ENCODE measurements around the gene CSDE1. TPM values are rescaled to one million over a fixed set of nuclear protein-coding genes. Genes with fewer than 3 reads are reported as not detected.
"Not testable (repeated sequence)": the region's sequence is repeated elsewhere in the genome, so short reads cannot be mapped to it uniquely, and the experiment has no call there.

Gene CSDE1
- total and polyA plus RNA-seq, 2 donors (not counting 1 experiment from before 2014, with no cell fraction given): 374 to 1,392 TPM

DNA sequence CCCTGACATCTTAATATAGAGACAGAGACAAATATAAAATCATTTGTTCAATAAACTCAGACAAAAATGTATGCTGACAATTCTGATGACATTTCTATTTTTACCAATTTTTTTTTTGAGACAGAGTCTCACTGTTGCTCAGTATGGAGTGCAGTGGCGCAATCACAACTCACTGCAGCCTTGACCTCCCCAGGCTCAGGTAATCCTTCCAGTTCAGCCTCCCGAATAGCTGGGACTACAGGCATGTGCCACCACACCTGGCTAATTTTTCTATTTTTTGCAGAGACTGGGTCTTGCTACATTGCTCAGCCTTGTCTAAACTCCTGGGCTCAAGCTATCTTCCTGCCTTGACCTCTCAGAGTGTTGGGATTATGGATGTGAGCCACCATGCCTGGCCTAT is 36.3 kb upstream of the CSDE1 start:
- no peaks in the 10 kb centered on the region for H3K36me3 ChIP-seq (ENCODE audit: control insufficient read depth, insufficient read depth, low read length)
- no peak for TF ChIP-seq EZH2 (IDR thresholded peaks at IDR 0.05; ENCODE audit: low read length, missing control alignments)
- TF ChIP-seq, protein P1, sequence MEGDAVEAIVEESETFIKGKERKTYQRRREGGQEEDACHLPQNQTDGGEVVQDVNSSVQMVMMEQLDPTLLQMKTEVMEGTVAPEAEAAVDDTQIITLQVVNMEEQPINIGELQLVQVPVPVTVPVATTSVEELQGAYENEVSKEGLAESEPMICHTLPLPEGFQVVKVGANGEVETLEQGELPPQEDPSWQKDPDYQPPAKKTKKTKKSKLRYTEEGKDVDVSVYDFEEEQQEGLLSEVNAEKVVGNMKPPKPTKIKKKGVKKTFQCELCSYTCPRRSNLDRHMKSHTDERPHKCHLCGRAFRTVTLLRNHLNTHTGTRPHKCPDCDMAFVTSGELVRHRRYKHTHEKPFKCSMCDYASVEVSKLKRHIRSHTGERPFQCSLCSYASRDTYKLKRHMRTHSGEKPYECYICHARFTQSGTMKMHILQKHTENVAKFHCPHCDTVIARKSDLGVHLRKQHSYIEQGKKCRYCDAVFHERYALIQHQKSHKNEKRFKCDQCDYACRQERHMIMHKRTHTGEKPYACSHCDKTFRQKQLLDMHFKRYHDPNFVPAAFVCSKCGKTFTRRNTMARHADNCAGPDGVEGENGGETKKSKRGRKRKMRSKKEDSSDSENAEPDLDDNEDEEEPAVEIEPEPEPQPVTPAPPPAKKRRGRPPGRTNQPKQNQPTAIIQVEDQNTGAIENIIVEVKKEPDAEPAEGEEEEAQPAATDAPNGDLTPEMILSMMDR (conservative IDR thresholded peaks at IDR 0.05 in 1 of 2, IDR thresholded peaks at IDR 0.05 in 1 of 2; ENCODE audit: low read depth in 1 of 2, low read length in 2 of 2): no peak
- H3K4me1 ChIP-seq (ENCODE audit: control insufficient read depth, extremely low read depth, insufficient read depth, low read length): no peaks in the 10 kb centered on the region
- no peak overlapping the region for H3K9ac ChIP-seq (ENCODE audit: insufficient read depth, low read length)
- H4K20me1 ChIP-seq (ENCODE audit: control insufficient read depth, extremely low read depth, insufficient read depth, low read length): no peaks in the 10 kb centered on the region
- H3K4me3 ChIP-seq (replicated peaks in 1 of 4; ENCODE audit: control extremely low read depth in 1 of 4, insufficient read depth in 1 of 4, low read depth in 3 of 4, low read length in 4 of 4): no peak overlapping the region
- no peak for DNase-seq (ENCODE audit: low read depth in 2 of 2)
- H3K27me3 ChIP-seq (ENCODE audit: control insufficient read depth, insufficient read depth, low read length): peaks cover 4% of the 10 kb centered on the region
- no peaks in the 10 kb centered on the region for H3K79me2 ChIP-seq (ENCODE audit: control insufficient read depth, insufficient read depth, low read length)
- no peak overlapping the region for H3K4me2 ChIP-seq (ENCODE audit: extremely low read depth, insufficient read depth, low read length)
- no peaks in the 10 kb centered on the region for H3K9me3 ChIP-seq (ENCODE audit: control insufficient read depth, insufficient read depth, low read depth, low read length)
- H2AFZ ChIP-seq (ENCODE audit: low read length): no peak overlapping the region
- no peak overlapping the region for H3K27ac ChIP-seq (ENCODE audit: insufficient read depth, low read length)

DNA sequence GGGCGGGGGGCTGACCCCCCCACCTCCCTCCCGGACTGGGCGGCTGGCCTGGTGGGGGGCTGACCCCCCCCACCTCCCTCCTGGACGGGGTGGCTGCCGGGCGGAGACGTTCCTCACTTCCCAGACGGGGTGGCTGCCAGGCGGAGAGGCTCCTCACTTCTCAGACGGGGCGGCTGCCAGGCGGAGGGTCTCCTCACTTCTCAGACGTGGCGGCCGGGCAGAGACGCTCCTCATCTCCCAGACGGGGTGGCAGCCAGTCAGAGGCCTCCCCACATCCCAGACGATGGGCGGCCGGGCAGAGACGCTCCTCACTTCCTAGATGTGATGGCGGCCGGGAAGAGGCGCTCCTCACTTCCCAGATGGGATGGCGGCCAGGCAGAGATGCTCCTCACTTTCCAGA is 32.8 kb upstream of the CSDE1 start:
- not testable (repeated sequence) for H2AFZ ChIP-seq (ENCODE audit: low read length); H3K27me3 ChIP-seq (ENCODE audit: control insufficient read depth, insufficient read depth, low read length); DNase-seq (ENCODE audit: low read depth in 2 of 2); H3K27ac ChIP-seq (ENCODE audit: insufficient read depth, low read length); H3K4me2 ChIP-seq (ENCODE audit: extremely low read depth, insufficient read depth, low read length); H3K9ac ChIP-seq (ENCODE audit: insufficient read depth, low read length); H3K9me3 ChIP-seq (ENCODE audit: control insufficient read depth, insufficient read depth, low read depth, low read length); H4K20me1 ChIP-seq (ENCODE audit: control insufficient read depth, extremely low read depth, insufficient read depth, low read length); H3K79me2 ChIP-seq (ENCODE audit: control insufficient read depth, insufficient read depth, low read length); H3K4me3 ChIP-seq (replicated peaks in 1 of 4; ENCODE audit: control extremely low read depth in 1 of 4, insufficient read depth in 1 of 4, low read depth in 3 of 4, low read length in 4 of 4); H3K36me3 ChIP-seq (ENCODE audit: control insufficient read depth, insufficient read depth, low read length); H3K4me1 ChIP-seq (ENCODE audit: control insufficient read depth, extremely low read depth, insufficient read depth, low read length)

DNA sequence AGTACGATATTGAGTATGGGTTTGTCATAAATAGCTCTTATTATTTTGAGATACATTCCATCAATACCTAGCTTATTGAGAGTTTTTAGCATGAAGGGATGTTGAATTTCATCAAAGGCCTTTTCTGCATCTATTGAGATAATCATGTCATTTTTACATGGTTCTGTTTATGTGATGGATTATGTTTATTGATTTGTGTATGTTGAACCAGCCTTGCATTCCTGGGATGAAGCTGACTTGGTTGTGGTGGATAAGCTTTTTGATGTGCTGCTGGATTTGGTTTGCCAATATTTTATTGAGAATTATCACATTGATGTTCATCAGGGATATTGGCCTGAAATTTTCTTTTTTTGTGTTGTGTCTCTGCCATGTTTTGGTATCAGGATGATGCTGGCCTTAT is 28.7 kb upstream of the CSDE1 start:
- DNase-seq (ENCODE audit: low read depth in 2 of 2); H3K4me2 ChIP-seq (ENCODE audit: extremely low read depth, insufficient read depth, low read length); H3K36me3 ChIP-seq (ENCODE audit: control insufficient read depth, insufficient read depth, low read length); H3K27me3 ChIP-seq (ENCODE audit: control insufficient read depth, insufficient read depth, low read length); H4K20me1 ChIP-seq (ENCODE audit: control insufficient read depth, extremely low read depth, insufficient read depth, low read length); H3K9me3 ChIP-seq (ENCODE audit: control insufficient read depth, insufficient read depth, low read depth, low read length); H3K27ac ChIP-seq (ENCODE audit: insufficient read depth, low read length); H3K9ac ChIP-seq (ENCODE audit: insufficient read depth, low read length); H3K4me3 ChIP-seq (replicated peaks in 1 of 4; ENCODE audit: control extremely low read depth in 1 of 4, insufficient read depth in 1 of 4, low read depth in 3 of 4, low read length in 4 of 4); H2AFZ ChIP-seq (ENCODE audit: low read length); H3K4me1 ChIP-seq (ENCODE audit: control insufficient read depth, extremely low read depth, insufficient read depth, low read length); H3K79me2 ChIP-seq (ENCODE audit: control insufficient read depth, insufficient read depth, low read length): not testable (repeated sequence)

DNA sequence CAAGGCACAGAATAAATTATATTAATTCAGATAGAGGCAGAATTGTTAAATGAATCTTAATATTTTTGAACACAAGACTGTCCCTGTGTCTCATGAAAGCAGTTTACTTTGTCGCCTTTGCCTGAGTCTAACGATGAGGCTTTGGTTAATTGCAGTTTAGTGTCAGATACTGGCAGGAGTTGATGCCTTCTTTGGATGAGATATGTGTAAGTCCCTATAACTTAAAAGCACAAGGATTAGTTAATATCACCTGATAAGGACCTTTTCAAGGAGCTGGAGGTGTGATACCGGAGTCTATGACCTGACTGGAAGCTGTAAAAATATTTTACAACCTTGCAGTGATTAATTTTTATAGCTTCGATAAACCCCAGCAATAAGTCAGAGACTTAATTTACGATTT is 24.7 kb upstream of the CSDE1 start:
- Histone ChIP-seq H4K20me1 (ENCODE audit: control insufficient read depth, extremely low read depth, insufficient read depth, low read length) (no peaks in the 10 kb centered on the region), H3K27me3 (ENCODE audit: control insufficient read depth, insufficient read depth, low read length) (peaks cover 3% of the 10 kb centered on the region), H2AFZ (ENCODE audit: low read length) (no peak overlapping the region), H3K79me2 (ENCODE audit: control insufficient read depth, insufficient read depth, low read length) (peaks cover 13% of the 10 kb centered on the region), H3K9ac (ENCODE audit: insufficient read depth, low read length) (no peak overlapping the region), H3K4me1 (ENCODE audit: control insufficient read depth, extremely low read depth, insufficient read depth, low read length) (peaks cover 2% of the 10 kb centered on the region), H3K4me3 (replicated peaks in 1 of 4; ENCODE audit: control extremely low read depth in 1 of 4, insufficient read depth in 1 of 4, low read depth in 3 of 4, low read length in 4 of 4) (no peak overlapping the region), H3K9me3 (ENCODE audit: control insufficient read depth, insufficient read depth, low read depth, low read length) (no peaks in the 10 kb centered on the region), H3K36me3 (ENCODE audit: control insufficient read depth, insufficient read depth, low read length) (peaks cover 3% of the 10 kb centered on the region), H3K4me2 (ENCODE audit: extremely low read depth, insufficient read depth, low read length) (no peak overlapping the region), H3K27ac (ENCODE audit: insufficient read depth, low read length) (no peak overlapping the region)
- DNase-seq (ENCODE audit: low read depth in 2 of 2): no peak
- no peak for TF ChIP-seq EZH2 (IDR thresholded peaks at IDR 0.05; ENCODE audit: low read length, missing control alignments)
- TF ChIP-seq, protein P1 (conservative IDR thresholded peaks at IDR 0.05 in 1 of 2, IDR thresholded peaks at IDR 0.05 in 1 of 2; ENCODE audit: low read depth in 1 of 2, low read length in 2 of 2): no peak

Data from fibroblast of lung (primary cell).